ENCODE measurements around the gene ABHD14A.
A peak's percentile ranks its signal among the peaks of the same experiment; 100 is the strongest.

ABHD14A gene

DNA sequence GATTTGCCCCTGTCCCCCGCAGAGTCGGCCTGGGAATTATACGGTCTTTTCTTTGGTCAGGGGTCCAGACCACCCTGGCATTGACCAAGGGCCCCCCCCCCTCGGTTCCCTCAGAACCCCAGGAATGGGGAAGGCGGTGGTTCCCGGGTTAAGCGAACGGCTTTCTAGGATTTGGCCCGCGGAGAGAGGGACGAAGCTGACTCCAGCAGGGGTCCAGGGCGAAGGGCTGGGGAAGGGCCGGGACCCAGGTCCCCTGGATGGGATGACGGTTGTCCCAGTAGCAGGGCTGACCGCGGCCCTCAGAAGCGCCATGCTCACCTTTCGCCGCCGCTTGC is 33.4 kb upstream of the ABHD14A start:
- DNase-seq, result no peak

- peak; percentile 98 for DNase-seq
Observed at GRCh38 chr3:51941798-51942602, 32.9 kb upstream of the ABHD14A start, which contains the start of the genes PARP3 and RRP9. PARP3 (plus strand) TSS chr3:51942363; CDS start chr3:51943356, 993 bp downstream. RRP9 (minus strand) TSS chr3:51941904; CDS start chr3:51941867, 37 bp downstream.

DNA sequence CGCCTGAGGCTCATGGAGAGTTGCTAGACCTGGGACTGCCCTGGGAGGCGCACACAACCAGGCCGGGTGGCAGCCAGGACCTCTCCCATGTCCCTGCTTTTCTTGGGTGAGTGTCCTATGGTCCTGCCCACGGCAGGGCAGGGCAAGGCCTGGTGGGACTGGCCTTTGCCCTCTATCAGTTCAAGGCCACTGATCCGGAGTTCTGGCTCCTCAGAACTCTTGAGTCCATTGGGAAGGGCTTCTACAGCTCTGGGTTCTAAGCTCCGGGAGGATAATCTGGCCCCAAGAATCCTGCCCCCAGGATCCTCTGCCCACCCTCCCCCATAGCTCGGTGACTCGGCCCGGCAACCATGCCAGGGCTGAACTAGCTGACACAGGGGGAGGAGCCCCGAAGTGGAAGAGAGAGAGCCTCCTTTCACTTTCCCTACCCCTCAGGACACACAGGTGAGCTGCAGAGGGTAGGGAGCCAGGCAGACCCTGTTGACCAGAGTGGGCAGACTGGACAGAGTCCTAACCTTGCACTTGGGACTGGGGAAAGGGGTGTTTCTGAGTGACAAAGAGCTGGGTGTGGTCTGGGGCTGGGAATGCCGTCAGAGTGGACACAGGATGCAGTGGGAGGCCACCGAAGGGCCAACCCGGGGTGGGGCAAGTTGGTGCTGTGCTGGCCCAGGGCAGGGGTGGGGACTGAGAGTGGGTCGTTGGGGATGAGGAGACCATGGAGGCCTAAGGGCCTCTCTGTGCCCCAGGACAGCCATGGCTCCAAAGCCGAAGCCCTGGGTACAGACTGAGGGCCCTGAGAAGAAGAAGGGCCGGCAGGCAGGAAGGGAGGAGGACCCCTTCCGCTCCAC is 32.0 kb upstream of the ABHD14A start:
- peak; percentile 48 for DNase-seq

- no peak for DNase-seq
Observed at GRCh38 chr3:51943451-51944391, 31.1 kb upstream of the ABHD14A start.

DNA sequence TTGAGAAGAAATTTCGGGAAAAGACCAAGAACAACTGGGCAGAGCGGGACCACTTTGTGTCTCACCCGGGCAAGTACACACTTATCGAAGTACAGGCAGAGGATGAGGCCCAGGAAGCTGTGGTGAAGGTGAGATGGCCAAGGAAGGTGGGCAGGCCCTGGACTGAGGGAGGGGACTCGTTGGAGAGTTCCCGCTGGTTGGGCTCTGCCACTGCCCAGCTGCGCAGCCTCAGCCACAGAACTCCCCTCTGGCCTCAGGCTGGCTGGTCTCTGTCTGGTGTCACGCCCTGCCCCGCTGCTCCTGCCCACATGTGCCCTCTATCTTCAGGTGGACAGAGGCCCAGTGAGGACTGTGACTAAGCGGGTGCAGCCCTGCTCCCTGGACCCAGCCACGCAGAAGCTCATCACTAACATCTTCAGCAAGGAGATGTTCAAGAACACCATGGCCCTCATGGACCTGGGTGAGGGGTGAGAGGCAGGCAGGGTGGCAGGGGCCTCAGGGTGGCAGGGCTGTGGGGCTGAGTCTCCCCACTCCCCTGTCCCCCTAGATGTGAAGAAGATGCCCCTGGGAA is 30.3 kb upstream of the ABHD14A start:
- DNase-seq, result no peak

- DNase-seq, result peak; percentile 9
Observed at GRCh38 chr3:51945031-51945840, 29.6 kb upstream of the ABHD14A start.

DNA sequence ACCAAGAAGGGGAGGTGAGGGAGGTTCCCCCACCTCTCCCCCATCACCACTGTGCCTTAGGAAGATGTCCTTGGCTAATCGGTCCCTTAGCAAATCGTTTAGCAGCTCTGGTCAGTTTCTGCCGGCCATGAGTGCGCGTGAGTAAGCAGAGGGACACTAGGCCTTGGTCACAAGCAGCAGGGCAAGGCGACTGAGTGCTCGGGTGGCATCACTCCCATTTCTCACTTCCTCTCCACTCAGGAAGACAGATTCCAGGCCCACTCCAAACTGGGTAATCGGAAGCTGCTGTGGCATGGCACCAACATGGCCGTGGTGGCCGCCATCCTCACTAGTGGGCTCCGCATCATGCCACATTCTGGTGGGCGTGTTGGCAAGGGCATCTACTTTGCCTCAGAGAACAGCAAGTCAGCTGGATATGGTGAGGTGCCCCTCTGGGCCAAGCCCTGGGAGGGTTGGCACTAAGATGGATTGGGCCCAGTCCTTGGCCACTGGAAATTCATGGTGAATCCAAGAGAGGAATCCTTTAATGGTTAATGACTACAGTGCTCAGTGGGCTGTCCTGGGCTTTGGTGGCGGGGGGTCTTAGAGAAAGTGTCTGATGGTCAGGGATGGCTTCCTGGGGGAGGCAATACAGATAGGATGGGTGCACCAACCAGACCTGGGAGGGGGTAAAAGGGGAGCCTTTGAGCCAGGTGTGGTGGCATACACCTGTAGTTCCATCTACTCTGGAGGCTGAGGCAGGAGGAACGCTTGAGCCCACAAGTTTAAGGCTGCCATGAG is 28.7 kb upstream of the ABHD14A start:
- DNase-seq, result peak; percentile 6

GRCh38 chr3:51946796-51947195 is 28.1 kb upstream of the ABHD14A start:
- peak; percentile 10 for DNase-seq

- peak; percentile 10 for DNase-seq
Observed at GRCh38 chr3:51947215-51947900, 27.5 kb upstream of the ABHD14A start.

- no peak for DNase-seq
Observed at GRCh38 chr3:51948016-51948580, 26.8 kb upstream of the ABHD14A start.

- no peak for DNase-seq
Observed at GRCh38 chr3:51949121-51949520, 25.7 kb upstream of the ABHD14A start.

- DNase-seq, result no peak
Observed at GRCh38 chr3:51950899-51951298, 24.0 kb upstream of the ABHD14A start.

DNA sequence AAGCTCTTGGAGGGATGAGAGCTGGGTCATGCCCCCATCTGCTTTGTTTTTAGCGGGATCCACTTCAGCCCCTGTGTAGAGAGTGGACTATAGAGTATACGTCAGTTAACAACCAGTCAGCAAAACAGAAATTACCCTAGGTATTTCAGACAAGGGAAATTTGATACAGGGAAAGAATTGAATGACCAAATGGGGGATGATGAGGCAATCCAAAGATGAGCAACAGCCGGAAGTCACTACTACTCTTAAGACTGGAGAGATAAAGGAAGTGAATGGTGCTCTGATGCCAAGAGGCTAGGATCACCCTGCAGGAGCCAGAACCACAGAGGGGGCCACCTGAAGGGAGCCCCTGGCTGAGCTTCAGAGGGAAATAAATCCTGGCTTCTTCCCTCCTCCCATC is 21.4 kb upstream of the ABHD14A start:
- no peak for DNase-seq

GRCh38 chr3:51954105-51954504 is 20.8 kb upstream of the ABHD14A start:
- DNase-seq, result no peak

- no peak for DNase-seq
Observed at GRCh38 chr3:51954713-51955112, 20.2 kb upstream of the ABHD14A start.

DNA sequence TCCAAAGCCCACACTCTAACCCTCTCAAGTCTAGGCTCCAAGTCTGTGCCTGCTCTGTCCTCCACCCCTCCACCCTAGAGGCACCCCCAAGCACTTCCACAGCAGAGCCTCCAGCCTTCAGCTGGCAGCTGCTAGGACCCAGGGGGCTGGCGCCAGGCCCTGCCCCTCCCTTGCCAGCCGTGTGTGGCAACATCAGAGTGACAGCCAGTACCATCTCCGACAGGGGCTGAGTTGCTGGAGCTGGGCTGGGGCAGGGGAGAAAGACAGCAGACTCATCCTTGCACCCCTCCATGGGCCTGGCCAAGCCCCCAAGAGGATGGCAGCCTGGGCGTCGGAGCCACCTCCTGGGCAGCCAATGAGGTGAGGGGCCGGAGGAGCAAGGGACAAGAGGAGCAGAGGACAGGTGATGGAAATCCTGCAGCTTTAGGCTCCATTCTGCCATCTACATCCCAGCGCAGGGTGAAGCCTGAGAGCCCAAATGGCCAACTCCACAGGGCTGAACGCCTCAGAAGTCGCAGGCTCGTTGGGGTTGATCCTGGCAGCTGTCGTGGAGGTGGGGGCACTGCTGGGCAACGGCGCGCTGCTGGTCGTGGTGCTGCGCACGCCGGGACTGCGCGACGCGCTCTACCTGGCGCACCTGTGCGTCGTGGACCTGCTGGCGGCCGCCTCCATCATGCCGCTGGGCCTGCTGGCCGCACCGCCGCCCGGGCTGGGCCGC is 19.5 kb upstream of the ABHD14A start, which contains the start of gene GPR62:
TSS of gene GPR62 (plus strand) at position 207 of the 718 bp plus-strand sequence. CDS start at position 479, 272 bp downstream.
- DNase-seq, result no peak

DNA sequence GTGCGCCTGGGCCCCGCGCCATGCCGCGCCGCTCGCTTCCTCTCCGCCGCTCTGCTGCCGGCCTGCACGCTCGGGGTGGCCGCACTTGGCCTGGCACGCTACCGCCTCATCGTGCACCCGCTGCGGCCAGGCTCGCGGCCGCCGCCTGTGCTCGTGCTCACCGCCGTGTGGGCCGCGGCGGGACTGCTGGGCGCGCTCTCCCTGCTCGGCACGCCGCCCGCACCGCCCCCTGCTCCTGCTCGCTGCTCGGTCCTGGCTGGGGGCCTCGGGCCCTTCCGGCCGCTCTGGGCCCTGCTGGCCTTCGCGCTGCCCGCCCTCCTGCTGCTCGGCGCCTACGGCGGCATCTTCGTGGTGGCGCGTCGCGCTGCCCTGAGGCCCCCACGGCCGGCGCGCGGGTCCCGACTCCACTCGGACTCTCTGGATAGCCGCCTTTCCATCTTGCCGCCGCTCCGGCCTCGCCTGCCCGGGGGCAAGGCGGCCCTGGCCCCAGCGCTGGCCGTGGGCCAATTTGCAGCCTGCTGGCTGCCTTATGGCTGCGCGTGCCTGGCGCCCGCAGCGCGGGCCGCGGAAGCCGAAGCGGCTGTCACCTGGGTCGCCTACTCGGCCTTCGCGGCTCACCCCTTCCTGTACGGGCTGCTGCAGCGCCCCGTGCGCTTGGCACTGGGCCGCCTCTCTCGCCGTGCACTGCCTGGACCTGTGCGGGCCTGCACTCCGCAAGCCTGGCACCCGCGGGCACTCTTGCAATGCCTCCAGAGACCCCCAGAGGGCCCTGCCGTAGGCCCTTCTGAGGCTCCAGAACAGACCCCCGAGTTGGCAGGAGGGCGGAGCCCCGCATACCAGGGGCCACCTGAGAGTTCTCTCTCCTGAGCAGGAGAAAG is 18.7 kb upstream of the ABHD14A start:
- peak; percentile 59 for DNase-seq

Measured in activated T-cell treated with anti-CD3 and anti-CD28 coated beads, Interleukin-2, amount 50 U/mL, for 1 hour (primary cell).